HUES6 (cell line): ENCODE data around the gene PSENEN.
"Not testable (repeated sequence)": the region's sequence is repeated elsewhere in the genome, so short reads cannot be mapped to it uniquely, and the experiment has no call there.

Source experiments
- H3K27ac ChIP-seq: 2 replicates; pipeline ENCODE4 v1.7.0; 2013; ENCODE audit warnings: low read depth, mild to moderate bottlenecking, low read length, inconsistent platforms
- H3K27me3 ChIP-seq: 2 replicates; pipeline ENCODE4 v1.6.1; 2013; ENCODE audit warnings: low read length; ENCODE audit not compliant: control insufficient read depth, insufficient read depth
- H3K36me3 ChIP-seq: 2 replicates; pipeline ENCODE4 v1.6.1; 2013; ENCODE audit warnings: low read length; ENCODE audit not compliant: control insufficient read depth, insufficient read depth
- H3K4me1 ChIP-seq: 2 replicates; pipeline ENCODE4 v1.6.1; 2013; ENCODE audit warnings: low read length; ENCODE audit not compliant: control insufficient read depth, insufficient read depth
- H3K4me3 ChIP-seq: 2 replicates; pipeline ENCODE4 v1.5.1; 2013; ENCODE audit warnings: low read depth, low read length
- H3K9ac ChIP-seq: one replicate; pipeline ENCODE4 v1.6.1; 2013; ENCODE audit warnings: mild to moderate bottlenecking, low read length
- H3K9me3 ChIP-seq: 2 replicates; pipeline ENCODE4 v1.6.1; 2013; ENCODE audit warnings: low read depth, low read length; ENCODE audit not compliant: control insufficient read depth, insufficient read depth

Gene PSENEN

GRCh38 chr19:35720163-35720524 lies 25.3 kb upstream of the PSENEN start:
- H3K9ac ChIP-seq = no peak overlapping the region
- H3K9me3 ChIP-seq = no peaks in the 10 kb centered on the region
- H3K27me3 ChIP-seq = peaks cover 6% of the 10 kb centered on the region; the same call in 1 of the 2 replicates
- no peak overlapping the region for H3K4me3 ChIP-seq
- H3K36me3 ChIP-seq = peaks cover 54% of the 10 kb centered on the region
- peaks cover 17% of the 10 kb centered on the region for H3K4me1 ChIP-seq
- no peak overlapping the region for H3K27ac ChIP-seq

GRCh38 chr19:35720648-35721047 lies 24.8 kb upstream of the PSENEN start:
- Histone ChIP-seq H3K4me3 (no peak overlapping the region), H3K36me3 (peaks cover 59% of the 10 kb centered on the region), H3K9me3 (no peaks in the 10 kb centered on the region), H3K27me3 (peaks cover under 1% of the 10 kb centered on the region; the same call in 1 of the 2 replicates), H3K4me1 (peaks cover 12% of the 10 kb centered on the region), H3K9ac (no peak overlapping the region), H3K27ac (no peak overlapping the region)

GRCh38 chr19:35721374-35721773 lies 24.1 kb upstream of the PSENEN start:
- Histone ChIP-seq H3K9ac (no peak overlapping the region), H3K4me1 (peaks cover 6% of the 10 kb centered on the region; the same call in 1 of the 2 replicates), H3K4me3 (no peak overlapping the region), H3K27ac (no peak overlapping the region), H3K27me3 (no peaks in the 10 kb centered on the region), H3K9me3 (no peaks in the 10 kb centered on the region), H3K36me3 (peaks cover 66% of the 10 kb centered on the region)

- Histone ChIP-seq H3K9me3 (no peaks in the 10 kb centered on the region), H3K4me3 (no peak overlapping the region), H3K4me1 (peaks cover 6% of the 10 kb centered on the region; the same call in 1 of the 2 replicates), H3K27me3 (no peaks in the 10 kb centered on the region), H3K9ac (no peak overlapping the region), H3K36me3 (peaks cover 75% of the 10 kb centered on the region), H3K27ac (no peak overlapping the region)
Measured at GRCh38 chr19:35722461-35722860, 23.0 kb upstream of the PSENEN start.

GRCh38 chr19:35722897-35723296 lies 22.6 kb upstream of the PSENEN start:
- H3K27ac ChIP-seq = no peak overlapping the region
- peaks cover 79% of the 10 kb centered on the region for H3K36me3 ChIP-seq

GRCh38 chr19:35723671-35724070 lies 21.8 kb upstream of the PSENEN start:
- Histone ChIP-seq H3K4me3 (no peak overlapping the region), H3K27ac (no peak overlapping the region), H3K9me3 (no peaks in the 10 kb centered on the region), H3K27me3 (no peaks in the 10 kb centered on the region), H3K36me3 (peaks cover 87% of the 10 kb centered on the region), H3K9ac (no peak overlapping the region), H3K4me1 (peaks cover 6% of the 10 kb centered on the region; the same call in 1 of the 2 replicates)

More at GRCh38 chr19:35722897-35723296, 22.6 kb upstream of the PSENEN start:
- Histone ChIP-seq H3K9ac (no peak overlapping the region), H3K4me1 (peaks cover 6% of the 10 kb centered on the region; the same call in 1 of the 2 replicates), H3K4me3 (no peak overlapping the region), H3K9me3 (no peaks in the 10 kb centered on the region), H3K27me3 (no peaks in the 10 kb centered on the region)

GRCh38 chr19:35724132-35724531 lies 21.3 kb upstream of the PSENEN start:
- H3K36me3 ChIP-seq = peaks cover 91% of the 10 kb centered on the region
- H3K27ac ChIP-seq, H3K9me3 ChIP-seq, H3K4me1 ChIP-seq, H3K27me3 ChIP-seq, H3K4me3 ChIP-seq, H3K9ac ChIP-seq: not testable (repeated sequence)

- Histone ChIP-seq H3K27ac (no peak overlapping the region), H3K27me3 (no peaks in the 10 kb centered on the region), H3K9ac (no peak overlapping the region), H3K4me3 (no peak overlapping the region), H3K4me1 (no peaks in the 10 kb centered on the region), H3K36me3 (peaks cover 93% of the 10 kb centered on the region), H3K9me3 (no peaks in the 10 kb centered on the region)
Measured at GRCh38 chr19:35724560-35724959, 20.9 kb upstream of the PSENEN start.

- peaks cover 94% of the 10 kb centered on the region for H3K36me3 ChIP-seq
- H3K4me3 ChIP-seq = no peak overlapping the region
- no peak overlapping the region for H3K27ac ChIP-seq
- H3K9ac ChIP-seq = no peak overlapping the region
- no peaks in the 10 kb centered on the region for H3K4me1 ChIP-seq
- no peaks in the 10 kb centered on the region for H3K9me3 ChIP-seq
- no peaks in the 10 kb centered on the region for H3K27me3 ChIP-seq
Measured at GRCh38 chr19:35725216-35725861, 20.1 kb upstream of the PSENEN start.

GRCh38 chr19:35727053-35727955 lies 18.1 kb upstream of the PSENEN start:
- Histone ChIP-seq H3K27me3 (no peaks in the 10 kb centered on the region), H3K9me3 (no peaks in the 10 kb centered on the region), H3K4me3 (no peak overlapping the region), H3K36me3 (peaks cover 98% of the 10 kb centered on the region), H3K9ac (no peak overlapping the region), H3K4me1 (no peaks in the 10 kb centered on the region), H3K27ac (no peak overlapping the region)
